ENCODE results near the gene B3GALT6.

- TF ChIP-seq CTCF (IDR thresholded peaks at IDR 0.05), result peak in 1 of 5 experiments; percentile 0
- TF ChIP-seq POLR2AphosphoS5 (IDR thresholded peaks at IDR 0.05), result no peak
Observed at GRCh38 chr1:1273209-1273511, 41.1 kb downstream of the B3GALT6 start.

Data from transverse colon (tissue), 4 donors.